ENCODE results near the gene PPFIA2. TPM values are rescaled to one million over a fixed set of nuclear protein-coding genes. Genes with fewer than 3 reads are reported as not detected.

PPFIA2 gene
- polyA plus RNA-seq, 3 donors = not detected

- Mint-ChIP-seq H3K9me3 (peaks cover 0 to 7% (median 0%) of the 10 kb centered on the region in 7 donors), H3K4me3 (no peak overlapping the region), H3K4me1 (no peaks in the 10 kb centered on the region), H3K36me3 (no peaks in the 10 kb centered on the region), H3K27ac (no peak overlapping the region), H3K27me3 (ENCODE audit: low read depth in 3 of 3) (peaks cover 0 to 2% (median 0%) of the 10 kb centered on the region in 3 donors)
- H3K27ac ChIP-seq (ENCODE audit: low read depth in 1 of 2, low read length in 2 of 2) = no peak overlapping the region
- no peak overlapping the region for H2AFZ ChIP-seq (ENCODE audit: insufficient read depth, low read depth, low read length, poor library complexity, severe bottlenecking)
- no CpG with 5 or more reads among the region's 4 CpGs for WGBS (ENCODE audit: insufficient coverage)
- H3K4me1 ChIP-seq (ENCODE audit: control insufficient read depth in 1 of 2, insufficient read depth in 2 of 2, low read length in 2 of 2) = no peaks in the 10 kb centered on the region
- no peaks in the 10 kb centered on the region for H4K20me1 ChIP-seq (ENCODE audit: insufficient read depth, low read length)
- H3K36me3 ChIP-seq (replicated peaks in 1 of 2; ENCODE audit: control insufficient read depth in 1 of 2, insufficient read depth in 2 of 2, low read length in 2 of 2) = no peaks in the 10 kb centered on the region
- intact Hi-C loops (cut with micrococcal nuclease) = no loop called here
- no peaks in the 10 kb centered on the region for H3K9me3 ChIP-seq (replicated peaks in 1 of 2; ENCODE audit: control insufficient read depth in 1 of 2, insufficient read depth in 1 of 2, low read length in 2 of 2)
- H3K79me2 ChIP-seq (ENCODE audit: insufficient read depth, low read length) = no peaks in the 10 kb centered on the region
- no peak overlapping the region for H3K4me2 ChIP-seq (replicated peaks; ENCODE audit: extremely low read depth, low read length, poor library complexity, severe bottlenecking)
- no peak overlapping the region for H3K9ac ChIP-seq (ENCODE audit: insufficient read depth, low read length, poor library complexity, severe bottlenecking)
- DNase-seq = no peak
- TF ChIP-seq, protein P1, sequence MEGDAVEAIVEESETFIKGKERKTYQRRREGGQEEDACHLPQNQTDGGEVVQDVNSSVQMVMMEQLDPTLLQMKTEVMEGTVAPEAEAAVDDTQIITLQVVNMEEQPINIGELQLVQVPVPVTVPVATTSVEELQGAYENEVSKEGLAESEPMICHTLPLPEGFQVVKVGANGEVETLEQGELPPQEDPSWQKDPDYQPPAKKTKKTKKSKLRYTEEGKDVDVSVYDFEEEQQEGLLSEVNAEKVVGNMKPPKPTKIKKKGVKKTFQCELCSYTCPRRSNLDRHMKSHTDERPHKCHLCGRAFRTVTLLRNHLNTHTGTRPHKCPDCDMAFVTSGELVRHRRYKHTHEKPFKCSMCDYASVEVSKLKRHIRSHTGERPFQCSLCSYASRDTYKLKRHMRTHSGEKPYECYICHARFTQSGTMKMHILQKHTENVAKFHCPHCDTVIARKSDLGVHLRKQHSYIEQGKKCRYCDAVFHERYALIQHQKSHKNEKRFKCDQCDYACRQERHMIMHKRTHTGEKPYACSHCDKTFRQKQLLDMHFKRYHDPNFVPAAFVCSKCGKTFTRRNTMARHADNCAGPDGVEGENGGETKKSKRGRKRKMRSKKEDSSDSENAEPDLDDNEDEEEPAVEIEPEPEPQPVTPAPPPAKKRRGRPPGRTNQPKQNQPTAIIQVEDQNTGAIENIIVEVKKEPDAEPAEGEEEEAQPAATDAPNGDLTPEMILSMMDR (IDR thresholded peaks at IDR 0.05) = no peak
- no peak overlapping the region for H3K4me3 ChIP-seq (replicated peaks in 1 of 3; ENCODE audit: low read depth in 2 of 3, low read length in 3 of 3)
- no peaks in the 10 kb centered on the region for H3K27me3 ChIP-seq (ENCODE audit: control insufficient read depth in 2 of 2, insufficient read depth in 2 of 2, low read length in 2 of 2)
These were observed 215.5 kb downstream of the PPFIA2 start for GRCh38 chr12:81543621-81544139.

DNA sequence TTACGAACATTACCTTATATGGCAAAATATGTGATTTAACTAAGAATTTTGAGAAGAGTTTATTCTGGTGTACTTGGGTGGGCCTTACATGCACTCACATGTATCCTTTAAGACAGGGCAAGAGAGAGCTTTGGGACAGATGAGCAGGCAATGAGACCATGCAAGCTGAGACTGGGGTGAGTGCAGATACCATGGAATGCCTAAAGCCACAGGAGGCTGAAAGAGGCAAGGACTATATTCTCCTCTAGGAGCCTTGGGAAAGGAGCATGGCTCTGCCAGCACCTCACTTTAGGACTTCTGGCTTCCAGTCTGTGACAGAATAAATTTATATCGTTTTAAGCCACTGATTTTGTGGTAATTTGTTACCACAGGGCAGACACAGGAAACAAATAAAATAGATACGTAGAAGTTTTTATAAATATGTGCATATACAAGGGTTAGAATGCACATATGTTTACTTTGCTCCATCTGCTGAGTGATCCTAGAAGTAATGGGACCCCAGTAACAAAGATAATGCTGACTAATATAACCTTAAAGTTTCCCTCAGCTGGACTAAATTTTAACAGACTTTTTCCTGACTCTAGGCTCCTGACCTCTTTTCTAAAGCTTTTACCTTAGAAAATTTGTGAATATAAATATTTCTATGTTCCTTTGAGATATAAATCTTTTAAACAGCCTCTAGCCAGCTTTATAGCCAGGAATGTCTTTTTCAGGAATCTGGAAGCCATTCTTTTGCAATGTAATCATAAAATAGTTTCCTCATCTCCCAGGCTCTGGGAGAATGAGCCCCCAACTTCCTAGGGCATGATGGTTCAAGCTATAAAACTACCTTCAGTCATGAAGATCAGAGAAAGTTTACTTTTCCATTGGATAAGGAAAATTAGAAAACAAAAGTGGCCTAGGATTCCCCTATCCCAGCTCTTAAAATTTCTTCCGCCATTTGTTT, 216.8 kb downstream of the PPFIA2 start:
- Histone ChIP-seq H3K4me1 (ENCODE audit: control insufficient read depth in 1 of 2, insufficient read depth in 2 of 2, low read length in 2 of 2) (no peaks in the 10 kb centered on the region), H3K27me3 (ENCODE audit: control insufficient read depth in 2 of 2, insufficient read depth in 2 of 2, low read length in 2 of 2) (no peaks in the 10 kb centered on the region), H3K9me3 (replicated peaks in 1 of 2; ENCODE audit: control insufficient read depth in 1 of 2, insufficient read depth in 1 of 2, low read length in 2 of 2) (no peaks in the 10 kb centered on the region), H3K4me3 (replicated peaks in 1 of 3; ENCODE audit: low read depth in 2 of 3, low read length in 3 of 3) (no peak overlapping the region), H3K79me2 (ENCODE audit: insufficient read depth, low read length) (no peaks in the 10 kb centered on the region), H3K27ac (ENCODE audit: low read depth in 1 of 2, low read length in 2 of 2) (no peak overlapping the region), H4K20me1 (ENCODE audit: insufficient read depth, low read length) (no peaks in the 10 kb centered on the region), H3K4me2 (replicated peaks; ENCODE audit: extremely low read depth, low read length, poor library complexity, severe bottlenecking) (no peak overlapping the region), H3K36me3 (replicated peaks in 1 of 2; ENCODE audit: control insufficient read depth in 1 of 2, insufficient read depth in 2 of 2, low read length in 2 of 2) (no peaks in the 10 kb centered on the region), H3K9ac (ENCODE audit: insufficient read depth, low read length, poor library complexity, severe bottlenecking) (no peak overlapping the region), H2AFZ (ENCODE audit: insufficient read depth, low read depth, low read length, poor library complexity, severe bottlenecking) (no peak overlapping the region)
- DNase-seq = no peak
- WGBS (ENCODE audit: insufficient coverage) = 100% methylated on average over 1 of the region's 4 CpGs
- peaks cover 0 to 2% (median 0%) of the 10 kb centered on the region in 3 donors for H3K27me3 Mint-ChIP-seq (ENCODE audit: low read depth in 3 of 3)
- H3K9me3 Mint-ChIP-seq = peaks cover 0 to 7% (median 0%) of the 10 kb centered on the region in 7 donors
- peak overlapping the region in 1 of 7 donors; percentile 3 for H3K27ac Mint-ChIP-seq
- TF ChIP-seq, protein P1 (IDR thresholded peaks at IDR 0.05) = no peak
- H3K4me1 Mint-ChIP-seq = no peaks in the 10 kb centered on the region
- H3K36me3 Mint-ChIP-seq = no peaks in the 10 kb centered on the region
- intact Hi-C loops (cut with micrococcal nuclease) = no loop called here
- H3K4me3 Mint-ChIP-seq = no peak overlapping the region

All from CD14-positive monocyte (primary cell).